NAMALWA (cell line): ENCODE results near the gene KCNA2.

ENCODE experiments used
- DNase-seq: peaks from one replicate; pipeline ENCODE4 v3.0.0-alpha.2; 2015; ENCODE audit warnings: low spot score

The KCNA2 gene

GRCh38 chr1:110602466-110602865, 3.7 kb downstream of the KCNA2 start:
- DNase-seq, result no peak

GRCh38 chr1:110601332-110601731, 4.8 kb downstream of the KCNA2 start:
- no peak for DNase-seq

- no peak for DNase-seq
These were observed 5.4 kb downstream of the KCNA2 start for GRCh38 chr1:110600716-110601115.

GRCh38 chr1:110597966-110598365, 8.2 kb downstream of the KCNA2 start:
- no peak for DNase-seq

- no peak for DNase-seq
These were observed 9.8 kb downstream of the KCNA2 start for GRCh38 chr1:110596312-110596711.

GRCh38 chr1:110595353-110595710, 10.8 kb downstream of the KCNA2 start:
- no peak for DNase-seq

- no peak for DNase-seq
These were observed 11.5 kb downstream of the KCNA2 start for GRCh38 chr1:110594456-110595352.

GRCh38 chr1:110593902-110594301, 12.3 kb downstream of the KCNA2 start:
- no peak for DNase-seq

GRCh38 chr1:110591956-110592355, 14.2 kb downstream of the KCNA2 start:
- DNase-seq, result no peak

GRCh38 chr1:110588991-110589390, 17.2 kb downstream of the KCNA2 start:
- DNase-seq, result no peak

- DNase-seq, result no peak
These were observed 17.7 kb downstream of the KCNA2 start for GRCh38 chr1:110588486-110588885.

GRCh38 chr1:110587906-110588305, 18.3 kb downstream of the KCNA2 start:
- no peak for DNase-seq

GRCh38 chr1:110585481-110585880, 20.7 kb downstream of the KCNA2 start:
- no peak for DNase-seq

GRCh38 chr1:110584045-110584444, 22.1 kb downstream of the KCNA2 start:
- no peak for DNase-seq

- no peak for DNase-seq
These were observed 22.7 kb downstream of the KCNA2 start for GRCh38 chr1:110583505-110583904.

- no peak for DNase-seq
These were observed 23.8 kb downstream of the KCNA2 start for GRCh38 chr1:110582378-110582777.

- no peak for DNase-seq
These were observed 24.4 kb downstream of the KCNA2 start for GRCh38 chr1:110581682-110582145.

GRCh38 chr1:110580244-110580643, 25.9 kb downstream of the KCNA2 start:
- no peak for DNase-seq

- no peak for DNase-seq
These were observed 26.7 kb downstream of the KCNA2 start for GRCh38 chr1:110579460-110579859.

GRCh38 chr1:110576441-110576840, 29.7 kb downstream of the KCNA2 start:
- no peak for DNase-seq

- DNase-seq, result no peak
These were observed 32.8 kb downstream of the KCNA2 start for GRCh38 chr1:110573314-110573713.

GRCh38 chr1:110572751-110573150, 33.4 kb downstream of the KCNA2 start:
- no peak for DNase-seq

- DNase-seq, result no peak
These were observed 35.3 kb downstream of the KCNA2 start for GRCh38 chr1:110570901-110571300.

GRCh38 chr1:110570307-110570706, 35.9 kb downstream of the KCNA2 start:
- no peak for DNase-seq
